ENCODE measurements around the gene BRSK2. TPM values are rescaled to one million over a fixed set of nuclear protein-coding genes. Genes with fewer than 3 reads are reported as not detected.

The BRSK2 gene
- total RNA-seq, 1 donor from 2014 or later: 0.51 TPM

- no peak for DNase-seq
These were observed 48.7 kb downstream of the BRSK2 start for GRCh38 chr11:1438261-1438966.

GRCh38 chr11:1438967-1439330, 49.2 kb downstream of the BRSK2 start:
- no peak for DNase-seq

- no peak for DNase-seq
These were observed 49.6 kb downstream of the BRSK2 start for GRCh38 chr11:1439341-1439740.

- no peak for DNase-seq
These were observed 50.3 kb downstream of the BRSK2 start for GRCh38 chr11:1440066-1440465.

GRCh38 chr11:1440496-1440895, 50.8 kb downstream of the BRSK2 start:
- no peak for DNase-seq

- DNase-seq: peak; percentile 34
These were observed 52.4 kb downstream of the BRSK2 start for GRCh38 chr11:1442163-1442562.

- no peak for DNase-seq
These were observed 53.2 kb downstream of the BRSK2 start for GRCh38 chr11:1442807-1443366.

GRCh38 chr11:1443737-1444136, 54.0 kb downstream of the BRSK2 start:
- DNase-seq: no peak

- DNase-seq: no peak
These were observed 54.6 kb downstream of the BRSK2 start for GRCh38 chr11:1444321-1444720.

- DNase-seq: no peak
These were observed 55.2 kb downstream of the BRSK2 start for GRCh38 chr11:1444823-1445422.

GRCh38 chr11:1445741-1446445, 56.2 kb downstream of the BRSK2 start:
- DNase-seq: no peak

- DNase-seq: no peak
These were observed 56.9 kb downstream of the BRSK2 start for GRCh38 chr11:1446623-1447022.

- no peak for DNase-seq
These were observed 58.4 kb downstream of the BRSK2 start for GRCh38 chr11:1447845-1448825.

GRCh38 chr11:1448882-1449281, 59.1 kb downstream of the BRSK2 start:
- no peak for DNase-seq

- no peak for DNase-seq
These were observed 59.9 kb downstream of the BRSK2 start for GRCh38 chr11:1449490-1450243.

GRCh38 chr11:1450344-1450875, 60.7 kb downstream of the BRSK2 start:
- DNase-seq: no peak

GRCh38 chr11:1450949-1451710, 61.4 kb downstream of the BRSK2 start:
- peak; percentile 13 for DNase-seq

- DNase-seq: no peak
These were observed 62.2 kb downstream of the BRSK2 start for GRCh38 chr11:1451781-1452470.

- DNase-seq: no peak
These were observed 63.0 kb downstream of the BRSK2 start for GRCh38 chr11:1452744-1453143.

GRCh38 chr11:1453611-1454034, 63.9 kb downstream of the BRSK2 start:
- DNase-seq: peak; percentile 40
